Small intestine (tissue), 7 donors: ENCODE data around the gene ADARB2. TPM values are rescaled to one million over a fixed set of nuclear protein-coding genes. Genes with fewer than 3 reads are reported as not detected.

Experiments
- DNase-seq, 2 donors: peaks; one replicate each; pipeline versions ENCODE4 v3.0.0 to v3.0.0-alpha.2; 2013
- FAIRE-seq: peaks from 2 replicates; lab custom pipeline; 2012; peaks lifted over from hg19 to GRCh38; lab: Jason Lieb, UNC
- H3K27ac ChIP-seq, 3 donors: one replicate each; pipeline ENCODE4 v1.5.1; 2013; ENCODE audit warnings: low read length in 2 of 3, mild to moderate bottlenecking in 2 of 3, control low read depth in 1 of 3, inconsistent platforms in 1 of 3, low read depth in 1 of 3, moderate library complexity in 1 of 3
- H3K27me3 ChIP-seq, 3 donors: one replicate each; pipeline ENCODE4 v1.6.1; 2013; ENCODE audit warnings: low read length in 3 of 3, inconsistent platforms in 1 of 3; ENCODE audit not compliant: control insufficient read depth in 3 of 3, insufficient read depth in 3 of 3
- H3K36me3 ChIP-seq, 3 donors: one replicate each; pipeline ENCODE4 v1.6.1; 2013; ENCODE audit warnings: low read length in 3 of 3, inconsistent platforms in 1 of 3, low read depth in 1 of 3, mild to moderate bottlenecking in 1 of 3, moderate library complexity in 1 of 3; ENCODE audit not compliant: control insufficient read depth in 3 of 3, insufficient read depth in 2 of 3
- H3K4me1 ChIP-seq, 3 donors: one replicate each; pipeline ENCODE4 v1.6.1; 2013; ENCODE audit warnings: low read length in 2 of 3, inconsistent platforms in 1 of 3, low read depth in 1 of 3, mild to moderate bottlenecking in 1 of 3, moderate library complexity in 1 of 3; ENCODE audit not compliant: control insufficient read depth in 3 of 3, insufficient read depth in 2 of 3
- H3K4me3 ChIP-seq, 3 donors: one replicate each; pipeline ENCODE4 v1.5.1; 2013; ENCODE audit warnings: low read length in 3 of 3, control low read depth in 1 of 3, inconsistent platforms in 1 of 3, low read depth in 1 of 3, mild to moderate bottlenecking in 1 of 3, moderate library complexity in 1 of 3
- H3K9me3 ChIP-seq, 2 donors: one replicate each; pipeline ENCODE4 v1.6.1; 2013; ENCODE audit warnings: low read depth in 1 of 2, low read length in 1 of 2; ENCODE audit not compliant: control insufficient read depth in 2 of 2, insufficient read depth in 1 of 2
- WGBS, 3 donors: extraction: QIAGEN DNeasy Blood & Tissue Kit; methylation state at CpG; one replicate each; pipeline ENCODE4 v1.1.7; 2013; 5-methylcytosine and 5-hydroxymethylcytosine counted together
- polyA plus RNA-seq, 4 donors: library from polyadenylated mRNA; stranded (reverse) in 3 of 4; unstranded in 1 of 4; fragments of 200-250 nt in 3 of 4; fragments of 120-200 nt in 1 of 4; gene quantifications; one replicate each; pipeline versions ENCODE4 v1.2.1 to v1.2.3, GENCODE V29; 2013
- donor health status: healthy with polysubstance abuse.
- donor health status: control.
- donor health status: control.
- donor health status: Bipolar disorder and iron deficiency.
- donor health status: healthy.

ADARB2 gene
- polyA plus RNA-seq, 4 donors, result 0.35 to 1.8 (median 0.94) TPM

DNA sequence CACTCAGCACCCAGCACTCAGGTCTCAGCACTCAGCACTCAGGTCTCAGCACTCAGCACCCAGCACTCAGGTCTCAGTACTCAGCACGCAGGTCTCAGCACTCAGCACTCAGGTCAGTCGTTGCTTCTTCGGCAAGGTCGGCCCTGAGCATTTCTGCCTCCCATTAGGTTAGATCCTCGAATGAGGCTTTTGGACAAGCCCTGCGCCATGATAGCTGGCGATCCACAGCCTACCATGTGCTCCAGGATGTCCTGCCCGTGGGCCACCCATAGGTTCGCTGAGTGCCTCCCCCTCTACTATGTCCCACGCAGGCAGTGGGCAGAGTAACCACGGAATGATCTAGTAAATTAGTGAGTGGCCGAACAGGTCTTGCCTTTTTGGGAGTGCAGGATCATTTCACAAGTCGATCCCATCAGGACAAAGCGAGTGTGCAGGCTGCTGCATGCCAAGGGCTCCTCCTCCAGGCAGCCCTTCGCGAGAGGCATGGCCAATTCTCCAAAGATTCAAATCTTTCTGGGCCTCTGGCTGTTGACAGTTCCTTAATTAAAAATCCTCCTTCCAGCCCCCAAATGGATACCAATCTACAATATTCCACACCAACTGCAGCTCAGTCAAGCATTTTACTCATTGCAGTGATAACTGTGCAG lies 206.3 kb downstream of the ADARB2 start:
- Histone ChIP-seq H3K9me3 (no peaks in the 10 kb centered on the region), H3K36me3 (no peaks in the 10 kb centered on the region), H3K4me1 (no peaks in the 10 kb centered on the region), H3K27ac (no peak overlapping the region), H3K4me3 (no peak overlapping the region), H3K27me3 (peaks cover 0 to 2% (median 0%) of the 10 kb centered on the region in 3 donors)
- no peak for DNase-seq
- WGBS, 3 donors, result 88 to 91% (median 88%) methylated on average over 16 of the region's 16 CpGs
- no peak for FAIRE-seq

DNA sequence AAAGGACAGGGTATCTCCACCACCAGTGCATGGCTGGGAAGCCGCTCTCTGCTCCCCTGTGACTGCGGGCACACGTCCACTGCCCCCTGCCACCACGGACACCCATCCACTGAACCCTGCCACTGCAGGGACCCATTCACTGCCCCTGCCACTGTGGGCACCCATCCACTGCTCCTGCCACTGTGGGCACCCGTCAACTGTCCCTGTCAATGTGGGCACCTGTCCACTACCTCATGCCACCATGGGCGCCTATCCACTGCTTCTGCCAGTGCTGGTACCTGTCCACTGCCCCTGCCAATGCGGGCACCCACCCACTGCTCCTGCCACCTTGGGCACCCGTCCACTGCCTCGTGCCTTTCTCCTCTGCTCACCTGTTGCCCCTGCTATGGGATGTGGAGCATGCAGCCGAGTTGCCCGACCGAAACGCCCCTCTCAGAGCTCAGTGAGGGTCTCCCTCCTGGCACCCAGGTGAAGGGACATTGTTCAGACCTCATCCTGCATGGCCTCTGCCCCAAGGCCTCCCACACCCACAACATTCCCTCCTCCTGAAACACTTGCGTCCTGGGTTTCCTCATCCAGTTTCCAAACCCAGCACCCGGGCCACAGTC lies 207.4 kb downstream of the ADARB2 start:
- Histone ChIP-seq H3K27ac (no peak overlapping the region), H3K4me3 (no peak overlapping the region), H3K9me3 (no peaks in the 10 kb centered on the region), H3K36me3 (no peaks in the 10 kb centered on the region), H3K4me1 (no peaks in the 10 kb centered on the region), H3K27me3 (peaks cover 0 to 2% (median 0%) of the 10 kb centered on the region in 3 donors)
- FAIRE-seq, result no peak
- DNase-seq, result no peak
- 89 to 92% (median 90%) methylated on average over 15 of the region's 15 CpGs for WGBS, 3 donors

DNA sequence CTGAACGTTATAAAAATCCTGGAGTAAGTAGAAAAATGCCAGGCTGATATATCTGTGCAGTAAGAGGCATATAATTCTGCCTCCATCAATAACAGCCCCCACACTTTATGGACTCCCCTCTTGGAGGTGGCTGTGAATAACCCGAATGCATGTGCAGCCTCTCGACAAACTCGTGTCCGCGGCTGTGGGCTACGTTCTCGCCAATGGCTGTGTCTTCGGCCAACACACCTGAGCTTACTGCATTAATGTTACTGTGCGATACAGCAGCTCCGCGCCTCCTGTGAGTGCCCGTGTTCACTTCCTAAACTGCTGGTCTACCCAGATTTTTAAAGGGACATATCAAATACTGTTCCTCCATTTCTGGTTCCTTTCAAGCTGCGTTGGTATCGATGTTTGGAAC lies 209.4 kb downstream of the ADARB2 start:
- no peaks in the 10 kb centered on the region for H3K27me3 ChIP-seq
- no peak for DNase-seq
- 84 to 87% (median 86%) methylated on average over 15 of the region's 15 CpGs for WGBS, 3 donors
- FAIRE-seq, result no peak
- no peaks in the 10 kb centered on the region for H3K4me1 ChIP-seq
- no peak overlapping the region for H3K27ac ChIP-seq
- H3K36me3 ChIP-seq, result no peaks in the 10 kb centered on the region
- H3K9me3 ChIP-seq, result no peaks in the 10 kb centered on the region
- H3K4me3 ChIP-seq, result no peak overlapping the region

DNA sequence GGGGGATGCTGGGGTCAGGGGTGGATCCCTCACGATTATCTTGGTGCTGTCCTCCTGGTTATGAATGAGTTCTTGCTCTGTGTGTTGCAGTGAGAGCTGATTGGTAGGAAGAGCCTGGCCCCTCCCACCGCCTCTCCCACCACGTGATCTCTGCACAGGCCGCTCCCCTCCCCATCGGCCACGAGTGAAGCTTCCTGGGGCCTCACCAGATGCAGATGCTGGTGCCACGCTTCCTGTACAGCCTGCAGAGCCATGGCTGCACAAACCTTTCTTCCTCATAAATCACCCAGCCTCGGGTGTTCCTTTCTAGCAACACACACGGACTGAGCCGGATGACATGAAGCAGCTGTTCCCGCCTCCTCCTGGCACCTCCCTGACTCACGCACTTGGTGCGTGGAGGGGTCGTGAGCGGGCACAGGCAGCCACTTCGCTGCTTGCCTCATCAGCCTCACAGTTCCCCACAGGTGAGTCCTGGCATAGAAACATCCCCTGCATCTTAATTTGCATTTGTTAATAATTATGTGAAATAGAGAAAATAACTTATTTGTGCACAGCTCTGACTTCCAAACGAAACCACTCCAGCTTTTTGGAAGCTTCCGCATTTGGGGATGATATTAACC lies 210.8 kb downstream of the ADARB2 start:
- WGBS, 3 donors, result 54 to 66% (median 59%) methylated on average over 18 of the region's 18 CpGs
- H3K27ac ChIP-seq, result no peak overlapping the region
- H3K9me3 ChIP-seq, result no peaks in the 10 kb centered on the region
- H3K27me3 ChIP-seq, result peaks cover 0 to 2% (median 0%) of the 10 kb centered on the region in 3 donors
- FAIRE-seq (no peak), DNase-seq (no peak)
- H3K4me1 ChIP-seq, result no peaks in the 10 kb centered on the region
- no peaks in the 10 kb centered on the region for H3K36me3 ChIP-seq
- no peak overlapping the region for H3K4me3 ChIP-seq

DNA sequence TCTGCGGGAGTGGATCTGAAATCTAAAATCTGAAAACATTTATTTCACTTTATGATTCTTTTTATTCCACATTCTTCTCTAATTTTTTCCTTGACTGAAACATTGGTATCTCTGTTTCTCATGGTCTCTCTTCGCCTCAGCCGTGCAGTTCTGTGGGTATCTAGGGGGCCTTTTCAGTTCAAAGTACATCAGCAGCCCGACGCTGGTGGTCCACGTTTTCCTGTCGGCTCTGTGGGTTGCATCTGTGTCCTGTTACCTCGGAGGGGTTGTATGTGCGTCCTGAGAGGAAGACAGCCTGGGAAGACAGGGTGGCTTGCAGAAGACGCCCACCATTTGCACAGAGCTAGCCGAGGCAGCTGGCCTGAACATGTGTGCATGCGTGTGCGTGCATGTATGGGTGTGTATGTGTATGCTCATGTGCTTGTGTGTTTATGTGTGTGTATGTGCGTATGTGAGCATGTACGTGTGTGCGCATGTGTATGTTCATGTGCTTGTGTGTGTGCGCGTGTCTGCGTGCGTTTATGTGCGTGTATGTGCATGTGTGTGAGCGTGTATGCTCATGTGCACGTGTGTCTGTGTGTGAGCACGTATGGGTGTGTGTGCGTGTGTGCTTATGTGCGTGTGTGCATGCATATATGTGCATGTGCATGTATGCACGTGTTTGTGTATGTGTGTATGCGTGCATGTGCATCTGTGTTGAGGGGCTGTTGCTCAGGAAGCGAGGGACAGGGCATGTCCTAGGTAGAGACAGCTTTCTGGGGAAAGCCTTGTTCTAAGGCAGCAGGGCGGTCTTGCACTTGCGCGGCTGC lies 211.8 kb downstream of the ADARB2 start:
- FAIRE-seq (no peak), DNase-seq (no peak)
- Histone ChIP-seq H3K27me3 (peaks cover 0 to 2% (median 0%) of the 10 kb centered on the region in 3 donors), H3K4me1 (no peaks in the 10 kb centered on the region), H3K36me3 (no peaks in the 10 kb centered on the region), H3K9me3 (no peaks in the 10 kb centered on the region), H3K27ac (no peak overlapping the region), H3K4me3 (no peak overlapping the region)
- 91 to 94% (median 93%) methylated on average over 32 of the region's 32 CpGs for WGBS, 3 donors

DNA sequence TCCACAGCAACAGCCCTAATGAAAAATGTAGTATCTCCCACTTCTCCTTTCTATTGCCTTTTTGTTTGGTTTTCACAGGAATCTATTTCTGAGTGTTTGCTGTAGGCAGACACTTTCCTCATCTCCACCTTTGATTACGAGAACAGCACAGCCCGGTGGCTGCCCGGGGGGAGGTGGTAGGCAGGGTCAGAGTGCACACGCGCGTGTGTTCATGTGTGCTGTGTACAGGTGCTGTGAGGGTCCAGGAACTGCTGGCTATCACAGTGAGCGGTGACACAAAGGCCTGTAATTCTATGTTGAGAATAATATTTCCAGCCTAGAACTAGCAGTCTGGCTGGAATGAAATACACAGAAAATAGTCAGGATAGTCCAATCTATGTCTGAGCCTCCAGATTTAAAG lies 212.8 kb downstream of the ADARB2 start:
- no peaks in the 10 kb centered on the region for H3K4me1 ChIP-seq
- peaks cover 0 to 2% (median 0%) of the 10 kb centered on the region in 3 donors for H3K27me3 ChIP-seq
- H3K9me3 ChIP-seq, result no peaks in the 10 kb centered on the region
- no peak overlapping the region for H3K27ac ChIP-seq
- no peak for DNase-seq
- WGBS, 3 donors, result 26 to 61% (median 30%) methylated on average over 7 of the region's 7 CpGs
- H3K36me3 ChIP-seq, result no peaks in the 10 kb centered on the region
- no peak overlapping the region for H3K4me3 ChIP-seq
- no peak for FAIRE-seq

DNA sequence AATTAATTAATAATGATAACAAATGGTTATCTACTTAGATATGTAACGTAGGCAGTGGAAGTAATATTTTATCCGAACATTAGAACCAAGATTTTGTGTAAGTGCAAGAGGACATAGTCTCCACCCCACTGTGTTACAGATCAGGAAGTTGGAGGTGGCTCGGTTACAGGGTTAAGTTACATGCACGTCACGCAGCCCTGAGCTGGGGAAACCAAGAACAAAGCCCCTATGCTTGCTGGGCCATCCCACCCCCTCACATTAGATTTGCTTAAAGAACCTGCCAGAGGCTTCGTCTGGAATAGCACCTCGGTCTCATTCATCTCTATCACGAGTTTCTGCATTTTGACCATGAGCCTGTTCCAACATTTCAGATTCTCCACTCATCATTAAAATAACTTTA lies 214.1 kb downstream of the ADARB2 start:
- no peak for FAIRE-seq
- H3K4me1 ChIP-seq, result no peaks in the 10 kb centered on the region
- no peaks in the 10 kb centered on the region for H3K36me3 ChIP-seq
- WGBS, 3 donors, result 65 to 69% (median 66%) methylated on average over 8 of the region's 8 CpGs
- H3K9me3 ChIP-seq, result no peaks in the 10 kb centered on the region
- no peak for DNase-seq
- no peak overlapping the region for H3K4me3 ChIP-seq
- H3K27me3 ChIP-seq, result peaks cover 0 to 2% (median 0%) of the 10 kb centered on the region in 3 donors
- H3K27ac ChIP-seq, result no peak overlapping the region

DNA sequence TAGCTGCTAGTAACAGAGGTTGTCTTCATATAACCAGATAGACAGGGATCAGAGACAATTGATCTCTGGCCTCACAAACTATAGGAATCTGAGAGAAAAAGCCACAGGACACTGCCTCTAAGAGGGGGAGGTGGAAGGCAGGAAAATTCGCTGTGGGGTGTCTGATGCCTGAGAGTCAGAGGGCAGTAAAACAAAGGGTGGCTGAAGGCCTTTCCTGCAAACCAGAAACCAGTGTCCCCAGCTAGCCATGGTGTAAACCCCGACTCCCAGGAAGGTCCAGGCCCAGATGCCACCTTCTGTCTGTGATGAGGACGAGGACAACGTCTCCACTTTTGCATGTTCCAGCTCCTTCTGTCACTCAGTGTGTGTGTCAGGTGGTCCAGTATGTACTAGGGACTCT lies 215.1 kb downstream of the ADARB2 start:
- Histone ChIP-seq H3K27me3 (peaks cover 0 to 2% (median 0%) of the 10 kb centered on the region in 3 donors), H3K27ac (no peak overlapping the region), H3K4me1 (no peaks in the 10 kb centered on the region), H3K4me3 (no peak overlapping the region), H3K36me3 (no peaks in the 10 kb centered on the region), H3K9me3 (no peaks in the 10 kb centered on the region)
- DNase-seq (no peak), FAIRE-seq (no peak)
- WGBS, 3 donors, result 62 to 71% (median 63%) methylated on average over 4 of the region's 4 CpGs
